ENCODE data around the gene GALNT7.

DNA sequence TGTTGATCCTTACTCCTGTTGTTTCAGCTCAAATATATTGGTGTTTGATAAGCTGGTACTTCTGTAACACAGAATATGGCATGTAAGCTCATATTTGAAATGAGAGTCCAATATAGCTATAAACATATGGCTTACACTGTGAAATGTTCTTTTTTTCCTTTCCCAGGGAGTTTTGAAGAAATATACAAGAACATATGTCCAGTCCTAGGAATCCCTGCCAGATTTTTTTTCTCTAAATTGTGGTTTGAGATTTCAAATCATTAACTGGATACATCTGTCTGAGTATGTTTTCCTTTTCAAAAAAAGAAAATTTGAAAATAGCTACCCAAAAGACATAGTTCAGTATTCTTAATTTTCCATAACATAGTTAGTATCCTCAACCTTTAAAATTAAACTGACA, 105.3 kb downstream of the GALNT7 start:
- TF ChIP-seq REST (IDR thresholded peaks at IDR 0.05; ENCODE audit: insufficient read depth in 1 of 2, low read depth in 2 of 2, low read length in 2 of 2) (no peak), SIN3A (IDR thresholded peaks at IDR 0.05; ENCODE audit: borderline replicate concordance, insufficient read depth, low read length) (no peak), POLR2AphosphoS5 (IDR thresholded peaks at IDR 0.05; ENCODE audit: low read depth, low read length) (no peak), TAF1 (IDR thresholded peaks at IDR 0.05; ENCODE audit: borderline replicate concordance, insufficient read depth, low read length) (no peak)

All from PFSK-1 (cell line).